Measurements from ENCODE around the gene DCDC2B. TPM values are rescaled to one million over a fixed set of nuclear protein-coding genes. Genes with fewer than 3 reads are reported as not detected.
A peak's percentile ranks its signal among the peaks of the same experiment; 100 is the strongest.

Gene DCDC2B
- total and polyA plus RNA-seq, 10 of the 15 experiments (the other 5 are each of a cell fraction or from before 2014, with no cell fraction given), result 0.12 to 0.21 (median 0.15) TPM; not detected in 7

DNA sequence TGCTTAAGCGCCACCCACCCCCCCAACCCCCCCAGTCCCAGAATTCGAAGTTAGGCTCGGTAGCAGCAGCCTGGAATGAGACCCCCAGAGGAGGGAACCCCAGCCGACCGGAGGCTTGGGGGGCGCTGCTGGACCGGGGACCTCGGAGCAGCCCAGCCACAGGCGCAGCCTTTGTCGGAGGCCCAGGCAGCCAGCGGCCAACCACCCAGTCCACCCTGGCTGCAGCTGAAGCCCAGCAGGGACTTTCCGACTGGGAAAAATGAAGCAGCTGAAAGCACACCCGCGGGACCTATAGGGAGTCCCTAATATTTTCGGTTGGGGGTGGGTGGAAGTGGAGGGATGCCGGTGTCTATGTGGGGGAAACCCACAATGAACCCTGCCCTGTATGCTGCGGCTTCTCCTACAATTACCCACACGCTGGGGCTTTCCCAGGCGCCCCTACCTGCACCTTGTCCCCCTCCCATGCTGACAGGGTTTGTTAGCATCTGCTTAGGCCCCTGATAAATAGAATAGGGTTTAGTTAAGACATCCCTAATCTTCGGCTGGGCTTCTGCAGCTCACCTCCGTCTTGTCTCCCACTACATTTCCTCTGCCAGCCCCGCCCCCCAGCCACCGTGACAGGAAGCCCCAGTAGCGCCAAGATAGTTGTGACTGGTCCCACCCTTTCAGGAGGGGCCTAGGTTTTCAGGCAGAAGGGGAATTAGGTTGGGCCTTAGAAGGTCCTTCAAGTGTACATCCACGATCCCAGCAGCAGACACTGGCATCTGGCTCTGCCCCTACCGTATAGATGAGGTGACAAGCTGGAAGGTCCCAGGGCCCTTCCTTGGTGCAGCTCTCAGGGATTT, 7.7 kb upstream of the DCDC2B start (continued):
- TF ChIP-seq, protein P1, sequence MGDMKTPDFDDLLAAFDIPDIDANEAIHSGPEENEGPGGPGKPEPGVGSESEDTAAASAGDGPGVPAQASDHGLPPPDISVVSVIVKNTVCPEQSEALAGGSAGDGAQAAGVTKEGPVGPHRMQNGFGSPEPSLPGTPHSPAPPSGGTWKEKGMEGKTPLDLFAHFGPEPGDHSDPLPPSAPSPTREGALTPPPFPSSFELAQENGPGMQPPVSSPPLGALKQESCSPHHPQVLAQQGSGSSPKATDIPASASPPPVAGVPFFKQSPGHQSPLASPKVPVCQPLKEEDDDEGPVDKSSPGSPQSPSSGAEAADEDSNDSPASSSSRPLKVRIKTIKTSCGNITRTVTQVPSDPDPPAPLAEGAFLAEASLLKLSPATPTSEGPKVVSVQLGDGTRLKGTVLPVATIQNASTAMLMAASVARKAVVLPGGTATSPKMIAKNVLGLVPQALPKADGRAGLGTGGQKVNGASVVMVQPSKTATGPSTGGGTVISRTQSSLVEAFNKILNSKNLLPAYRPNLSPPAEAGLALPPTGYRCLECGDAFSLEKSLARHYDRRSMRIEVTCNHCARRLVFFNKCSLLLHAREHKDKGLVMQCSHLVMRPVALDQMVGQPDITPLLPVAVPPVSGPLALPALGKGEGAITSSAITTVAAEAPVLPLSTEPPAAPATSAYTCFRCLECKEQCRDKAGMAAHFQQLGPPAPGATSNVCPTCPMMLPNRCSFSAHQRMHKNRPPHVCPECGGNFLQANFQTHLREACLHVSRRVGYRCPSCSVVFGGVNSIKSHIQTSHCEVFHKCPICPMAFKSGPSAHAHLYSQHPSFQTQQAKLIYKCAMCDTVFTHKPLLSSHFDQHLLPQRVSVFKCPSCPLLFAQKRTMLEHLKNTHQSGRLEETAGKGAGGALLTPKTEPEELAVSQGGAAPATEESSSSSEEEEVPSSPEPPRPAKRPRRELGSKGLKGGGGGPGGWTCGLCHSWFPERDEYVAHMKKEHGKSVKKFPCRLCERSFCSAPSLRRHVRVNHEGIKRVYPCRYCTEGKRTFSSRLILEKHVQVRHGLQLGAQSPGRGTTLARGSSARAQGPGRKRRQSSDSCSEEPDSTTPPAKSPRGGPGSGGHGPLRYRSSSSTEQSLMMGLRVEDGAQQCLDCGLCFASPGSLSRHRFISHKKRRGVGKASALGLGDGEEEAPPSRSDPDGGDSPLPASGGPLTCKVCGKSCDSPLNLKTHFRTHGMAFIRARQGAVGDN (IDR thresholded peaks at IDR 0.05), result peak; percentile 63; the same call in 1 of the 2 replicates
- TF ChIP-seq ETV6 (conservative IDR thresholded peaks at IDR 0.05 in 1 of 2, IDR thresholded peaks at IDR 0.05 in 1 of 2; ENCODE audit: borderline replicate concordance in 1 of 2, low read depth in 1 of 2), result no peak
- no peak for TF ChIP-seq CBX5 (IDR thresholded peaks at IDR 0.05; ENCODE audit: low read depth)
- TF ChIP-seq NFIC (IDR thresholded peaks at IDR 0.05; ENCODE audit: low read depth, low read length), result peak; percentile 70; the same call in 1 of the 2 replicates
- TF ChIP-seq SMAD5 (IDR thresholded peaks at IDR 0.05; ENCODE audit: low read depth), result no peak
- peak; percentile 18; the same call in 1 of the 2 replicates for TF ChIP-seq CHD2 (IDR thresholded peaks at IDR 0.05; ENCODE audit: borderline replicate concordance, low read depth, low read length)
- TF ChIP-seq CREM (IDR thresholded peaks at IDR 0.05; ENCODE audit: low read depth), result no peak; the same call in 1 of the 2 replicates
- no peak for TF ChIP-seq PAX8 (IDR thresholded peaks at IDR 0.05)
- peak; percentile 50 for TF ChIP-seq ATF7 (IDR thresholded peaks at IDR 0.05; ENCODE audit: low read depth)
- TF ChIP-seq, protein P2, sequence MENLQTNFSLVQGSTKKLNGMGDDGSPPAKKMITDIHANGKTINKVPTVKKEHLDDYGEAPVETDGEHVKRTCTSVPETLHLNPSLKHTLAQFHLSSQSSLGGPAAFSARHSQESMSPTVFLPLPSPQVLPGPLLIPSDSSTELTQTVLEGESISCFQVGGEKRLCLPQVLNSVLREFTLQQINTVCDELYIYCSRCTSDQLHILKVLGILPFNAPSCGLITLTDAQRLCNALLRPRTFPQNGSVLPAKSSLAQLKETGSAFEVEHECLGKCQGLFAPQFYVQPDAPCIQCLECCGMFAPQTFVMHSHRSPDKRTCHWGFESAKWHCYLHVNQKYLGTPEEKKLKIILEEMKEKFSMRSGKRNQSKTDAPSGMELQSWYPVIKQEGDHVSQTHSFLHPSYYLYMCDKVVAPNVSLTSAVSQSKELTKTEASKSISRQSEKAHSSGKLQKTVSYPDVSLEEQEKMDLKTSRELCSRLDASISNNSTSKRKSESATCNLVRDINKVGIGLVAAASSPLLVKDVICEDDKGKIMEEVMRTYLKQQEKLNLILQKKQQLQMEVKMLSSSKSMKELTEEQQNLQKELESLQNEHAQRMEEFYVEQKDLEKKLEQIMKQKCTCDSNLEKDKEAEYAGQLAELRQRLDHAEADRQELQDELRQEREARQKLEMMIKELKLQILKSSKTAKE (IDR thresholded peaks at IDR 0.05; ENCODE audit: low read depth, poor library complexity, severe bottlenecking), result peak; percentile 47
- TF ChIP-seq JUNB (IDR thresholded peaks at IDR 0.05), result no peak
- no peak for TF ChIP-seq FOS (IDR thresholded peaks at IDR 0.05; ENCODE audit: borderline replicate concordance, extremely low read depth, insufficient read length)
- TF ChIP-seq SIN3A (IDR thresholded peaks at IDR 0.05; ENCODE audit: low read depth, low read length), result no peak; the same call in 1 of the 2 replicates
- TF ChIP-seq SIX5 (IDR thresholded peaks at IDR 0.05; ENCODE audit: low read depth, low read length, severe bottlenecking), result no peak
- TF ChIP-seq HDGF (IDR thresholded peaks at IDR 0.05), result 0 out of 2 replicates have a peak, but pooled peaks have one; percentile 36
- peak; percentile 58 for TF ChIP-seq TBL1XR1 (IDR thresholded peaks at IDR 0.05; ENCODE audit: low read depth, low read length)
- TF ChIP-seq SMC3 (IDR thresholded peaks at IDR 0.05; ENCODE audit: borderline replicate concordance, low read length), result no peak
- no peak for TF ChIP-seq E4F1 (IDR thresholded peaks at IDR 0.05; ENCODE audit: borderline replicate concordance, partially characterized antibody)
- TF ChIP-seq MTA2 (IDR thresholded peaks at IDR 0.05; ENCODE audit: low read depth), result no peak
- TF ChIP-seq SREBF2 (IDR thresholded peaks at IDR 0.05; ENCODE audit: low read length), result no peak
- peak; percentile 22 to 23; a peak in 1 of 4 replicates for TF ChIP-seq EP300 (IDR thresholded peaks at IDR 0.05; ENCODE audit: borderline replicate concordance in 1 of 2, control insufficient read depth in 1 of 2, low read depth in 2 of 2, low read length in 2 of 2)

Data from GM12878 (cell line).